Eye (tissue), 1 donor: ENCODE measurements around the gene SDF2L1.

Experiments
- DNase-seq: peaks from one replicate; pipeline ENCODE4 v3.0.0-alpha.2; 2015

Gene SDF2L1

DNA sequence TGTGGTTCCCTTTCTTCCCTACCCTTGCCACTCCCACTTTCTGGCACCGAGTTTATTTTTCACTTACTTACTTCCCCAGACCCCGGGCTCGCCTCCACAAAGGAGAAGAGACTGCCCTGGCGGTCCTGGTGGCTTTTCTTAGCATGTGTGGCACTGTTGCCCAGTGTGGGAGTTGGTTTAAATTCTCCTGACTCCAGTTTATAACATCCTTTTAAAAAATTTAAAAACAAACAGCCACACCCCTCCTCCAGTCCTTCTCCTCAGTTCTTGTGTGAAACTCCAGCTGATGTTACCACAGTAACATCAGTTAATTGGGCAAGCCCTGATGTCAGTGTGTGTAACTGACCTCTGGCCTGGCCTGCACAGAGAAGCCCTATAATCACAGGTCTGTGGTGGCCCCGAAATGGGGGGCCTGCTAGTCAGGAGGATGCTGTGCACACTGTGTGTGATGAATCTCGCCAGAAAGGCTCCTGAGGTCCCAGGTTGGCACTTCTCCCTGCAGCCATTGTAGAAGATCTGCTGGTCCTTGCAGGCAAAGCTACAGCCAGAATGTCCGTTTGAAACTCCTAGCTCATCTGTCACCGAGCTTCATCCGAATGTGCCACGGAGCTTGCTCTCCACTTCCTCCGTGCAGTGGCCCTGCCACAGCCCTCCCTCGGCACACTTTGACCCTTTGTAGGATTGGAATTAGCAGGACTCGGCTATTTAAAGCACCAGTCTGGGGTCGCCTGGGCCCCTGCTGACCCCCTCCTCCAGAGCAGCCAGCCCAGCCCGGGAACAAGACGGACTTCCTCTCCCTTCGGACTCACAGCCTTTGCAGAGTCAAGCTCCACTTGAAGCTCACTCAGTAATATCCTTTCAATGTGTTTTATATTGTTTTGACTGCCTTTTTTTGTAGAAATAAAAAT lies 19.8 kb upstream of the SDF2L1 start:
- no peak for DNase-seq

- DNase-seq = no peak
Measured at GRCh38 chr22:21622919-21623647, 19.0 kb upstream of the SDF2L1 start.

GRCh38 chr22:21623648-21623970 lies 18.5 kb upstream of the SDF2L1 start:
- no peak for DNase-seq

DNA sequence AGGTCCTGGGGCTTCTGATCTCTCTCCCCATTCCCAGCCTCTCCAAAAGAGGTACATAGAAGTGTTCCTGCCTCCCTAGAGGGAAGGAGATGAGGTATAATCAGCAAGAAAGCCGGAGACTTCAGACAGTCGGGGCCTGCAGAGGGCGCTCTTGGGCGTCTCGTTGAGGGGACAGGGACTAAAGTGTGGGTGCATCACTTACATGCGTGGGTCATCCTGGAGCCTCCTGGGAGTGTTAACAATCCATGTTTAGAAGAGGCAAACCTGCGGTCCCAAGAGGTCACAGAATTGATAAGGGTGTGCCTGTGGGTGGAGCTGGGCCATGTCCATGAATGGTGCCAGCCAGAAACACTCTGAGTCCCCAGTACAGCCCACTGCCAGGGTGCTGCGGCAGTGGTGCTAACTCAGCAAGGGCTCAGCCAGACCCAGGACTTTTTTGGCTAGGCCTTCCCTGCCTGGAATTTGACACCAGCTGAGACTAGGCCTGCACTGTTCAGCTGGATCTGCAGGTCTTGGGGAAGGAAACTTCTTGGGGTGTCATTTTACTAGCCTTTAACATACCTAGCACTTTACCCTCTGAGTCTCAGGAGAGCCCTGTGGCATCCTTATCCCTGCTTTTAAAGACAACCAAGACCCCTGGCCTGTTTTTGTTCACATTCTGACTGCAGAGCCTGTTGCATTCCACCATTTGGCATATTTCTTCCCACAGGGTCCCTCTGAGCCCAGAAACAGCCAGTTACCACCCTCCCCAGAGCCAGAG lies 17.8 kb upstream of the SDF2L1 start:
- peak; percentile 31 for DNase-seq

DNA sequence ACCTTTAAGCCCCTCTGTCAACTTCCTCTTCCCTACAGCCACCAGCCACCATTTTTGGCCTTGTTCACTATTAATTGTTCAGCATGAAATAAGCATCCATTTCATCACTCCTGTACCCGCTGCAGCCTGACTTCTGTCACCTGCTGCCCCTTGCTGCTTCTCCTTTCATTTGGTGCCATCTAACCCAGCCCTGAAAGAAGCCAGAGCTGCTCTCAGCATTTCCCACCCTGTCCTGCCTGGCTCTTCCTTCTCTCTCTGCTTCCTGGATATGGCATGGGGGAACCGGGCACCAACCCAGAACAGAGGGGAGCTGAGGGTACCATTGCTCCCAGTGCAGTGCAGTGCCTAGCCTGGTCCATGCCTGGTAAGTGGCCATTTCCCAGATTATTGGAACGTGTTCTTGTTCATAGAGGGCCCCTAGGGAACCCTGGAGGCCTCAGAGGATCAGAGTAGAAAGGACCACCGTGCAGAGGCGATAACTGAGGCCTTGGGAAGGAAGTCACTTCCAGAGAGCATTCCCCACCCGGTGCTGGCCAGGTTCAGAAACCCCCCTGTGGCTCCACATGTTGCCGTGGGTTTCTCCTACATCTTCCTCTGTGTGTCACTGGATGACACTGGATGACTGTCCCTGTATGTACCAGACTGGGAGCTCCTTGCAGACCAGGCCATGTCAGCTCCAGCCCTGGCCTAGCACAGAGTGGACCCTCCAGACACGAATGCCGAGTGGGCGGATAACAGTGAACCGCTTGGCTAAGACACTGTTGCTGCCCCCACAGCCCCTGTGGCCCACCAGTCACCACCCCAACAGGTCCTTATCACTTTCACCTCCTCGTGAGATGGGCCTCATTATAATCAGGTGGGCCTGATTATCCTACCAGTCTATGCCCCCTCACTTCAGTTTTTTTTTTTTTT lies 17.0 kb upstream of the SDF2L1 start:
- DNase-seq = no peak

GRCh38 chr22:21626073-21626734 lies 15.9 kb upstream of the SDF2L1 start:
- DNase-seq = no peak

GRCh38 chr22:21626735-21627469 lies 15.2 kb upstream of the SDF2L1 start:
- DNase-seq = no peak

DNA sequence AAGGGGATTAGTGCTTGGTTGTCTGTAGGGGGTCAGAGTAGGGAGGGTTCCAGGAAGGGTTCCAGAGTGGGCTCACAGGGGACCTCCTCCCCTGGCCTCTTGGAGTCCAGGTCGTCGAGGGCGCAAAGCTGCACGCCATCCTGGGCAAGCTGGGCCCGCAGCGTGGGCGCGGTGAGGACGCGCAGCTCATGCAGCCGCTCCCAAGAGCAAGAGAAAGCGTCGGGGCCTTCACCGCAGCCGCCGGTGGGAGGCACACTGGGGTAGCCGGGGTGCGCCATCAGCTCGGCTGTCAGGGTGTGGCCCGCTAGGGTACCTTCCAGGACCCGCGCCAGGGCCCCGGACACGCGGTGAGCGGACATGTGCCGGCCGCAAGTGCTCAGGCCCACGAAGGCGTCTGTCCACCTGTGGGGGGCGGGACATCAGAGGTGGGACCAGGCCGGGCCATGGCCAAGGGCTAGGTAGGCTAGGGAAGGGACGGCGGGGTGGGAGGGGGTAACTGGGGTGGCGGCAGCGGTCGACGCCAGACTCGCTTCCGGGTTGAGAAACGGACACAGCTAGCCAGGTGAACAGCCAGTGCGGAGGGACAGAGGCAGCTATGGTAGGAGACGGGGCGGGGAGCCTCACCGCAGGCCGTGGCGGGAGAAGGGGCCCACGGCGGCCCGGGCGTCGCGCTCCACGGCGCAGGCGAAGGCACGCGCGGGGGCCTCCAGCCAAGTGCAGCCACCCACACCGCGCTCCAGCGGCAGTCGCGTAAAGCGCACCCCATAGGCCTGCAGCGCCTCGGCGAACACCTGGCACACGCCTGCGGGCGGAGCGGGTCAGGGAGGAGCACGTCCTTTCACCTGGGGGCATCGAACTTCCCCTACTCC lies 13.5 kb upstream of the SDF2L1 start:
- DNase-seq = no peak

DNA sequence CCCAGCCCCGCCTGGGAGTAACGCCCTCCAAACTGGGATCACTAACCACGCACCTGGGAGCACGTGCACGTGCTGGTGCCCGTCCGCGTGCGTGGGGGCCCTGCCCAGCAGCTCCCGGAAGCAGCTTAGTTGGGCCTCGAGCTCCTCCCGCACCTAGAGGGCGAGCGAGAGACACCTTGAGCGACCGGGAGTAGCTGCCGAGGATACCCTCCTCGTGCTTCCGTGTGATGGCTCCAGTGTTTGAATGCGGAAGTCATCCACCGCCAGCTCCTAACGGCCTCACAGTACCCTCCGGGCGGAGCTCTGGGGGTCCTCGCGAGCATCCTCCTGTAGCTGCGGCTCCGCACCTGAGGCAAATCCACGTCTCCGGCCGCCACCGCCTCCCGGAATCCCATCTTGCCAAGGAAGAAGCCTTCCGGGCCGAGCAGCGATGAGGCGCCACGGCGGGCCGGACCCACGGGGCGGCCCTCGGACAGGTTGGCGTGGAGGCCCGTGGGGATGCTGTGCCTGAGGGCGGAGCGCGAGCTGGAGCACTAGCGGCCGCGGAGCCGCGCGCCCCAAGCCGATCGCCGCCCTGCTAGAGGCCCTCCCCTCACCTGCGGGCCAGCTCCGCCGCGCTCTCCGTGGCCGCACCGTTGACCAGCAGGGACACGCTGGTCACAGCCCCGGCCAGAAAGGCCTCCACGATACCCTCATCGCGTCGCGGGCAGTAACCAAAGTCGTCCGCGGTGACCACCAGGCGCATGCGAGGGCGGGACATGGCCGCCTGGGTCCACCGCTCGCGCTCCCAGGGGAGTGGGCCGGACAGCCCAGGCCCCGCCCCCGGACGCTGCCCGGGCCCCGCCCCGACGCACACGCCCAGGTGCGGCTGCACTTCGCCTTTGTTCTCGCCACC lies 12.6 kb upstream of the SDF2L1 start, which contains the start of gene YDJC:
Gene YDJC (minus strand): TSS at position 768 of the 895 bp plus-strand sequence. CDS start 8 bp downstream, at position 760.
- DNase-seq = peak; percentile 97

DNA sequence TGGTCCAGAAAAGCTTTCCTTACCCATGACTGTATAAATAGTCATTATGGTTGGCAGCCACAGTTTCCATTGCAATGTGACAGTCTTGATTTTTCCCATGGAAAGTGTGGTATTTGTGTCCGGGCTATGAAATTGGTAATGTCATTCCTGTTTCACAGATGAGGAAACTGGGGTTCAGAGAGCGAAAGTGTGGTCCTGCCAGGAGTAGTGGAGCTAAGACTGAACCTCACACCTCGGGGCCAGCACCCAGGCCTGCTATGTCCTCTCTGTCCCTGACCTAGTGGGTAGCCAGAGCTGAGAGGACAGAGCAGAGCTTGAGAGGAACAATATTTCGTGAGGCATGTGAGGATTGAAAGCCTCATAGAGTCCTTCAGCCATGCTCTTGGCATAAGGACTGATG lies 11.1 kb upstream of the SDF2L1 start:
- DNase-seq = no peak

DNA sequence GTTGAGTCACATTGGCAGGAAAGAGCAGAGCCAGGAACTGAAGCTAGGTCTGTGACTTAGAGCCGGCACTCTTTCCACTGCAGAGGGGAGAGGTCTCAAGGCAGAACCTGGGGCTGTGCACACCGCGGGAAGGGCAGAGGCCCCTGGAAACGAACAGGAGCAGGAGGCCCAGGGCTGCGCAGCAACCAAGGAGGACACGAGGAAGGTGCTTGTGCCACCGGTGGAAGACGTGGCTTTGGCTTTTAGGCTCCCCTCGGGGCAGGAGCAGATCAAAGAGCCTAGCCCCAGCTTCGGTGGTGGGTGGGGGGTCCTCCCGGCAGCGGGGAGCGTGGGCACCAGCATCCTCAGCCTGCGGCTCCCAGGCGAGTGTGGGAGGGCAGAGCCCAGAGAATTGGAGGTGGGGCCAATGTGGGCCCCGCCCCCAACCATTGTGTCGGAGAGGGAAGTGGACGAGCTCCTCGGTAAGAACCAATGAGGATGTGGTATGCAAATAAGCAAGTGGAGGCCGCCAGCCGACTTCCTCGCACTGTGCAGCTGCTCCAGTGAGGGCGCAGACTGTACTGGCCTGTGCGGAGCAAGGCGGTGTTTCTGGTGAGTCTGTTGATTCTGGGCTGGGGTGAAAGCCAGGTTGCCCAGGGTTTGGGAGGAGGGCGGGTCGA lies 9.7 kb upstream of the SDF2L1 start, which contains the start of gene CCDC116:
Gene CCDC116 (plus strand): TSS at position 524 of the 659 bp plus-strand sequence. CDS start 422 bp downstream, outside the sequence.
- DNase-seq = no peak

DNA sequence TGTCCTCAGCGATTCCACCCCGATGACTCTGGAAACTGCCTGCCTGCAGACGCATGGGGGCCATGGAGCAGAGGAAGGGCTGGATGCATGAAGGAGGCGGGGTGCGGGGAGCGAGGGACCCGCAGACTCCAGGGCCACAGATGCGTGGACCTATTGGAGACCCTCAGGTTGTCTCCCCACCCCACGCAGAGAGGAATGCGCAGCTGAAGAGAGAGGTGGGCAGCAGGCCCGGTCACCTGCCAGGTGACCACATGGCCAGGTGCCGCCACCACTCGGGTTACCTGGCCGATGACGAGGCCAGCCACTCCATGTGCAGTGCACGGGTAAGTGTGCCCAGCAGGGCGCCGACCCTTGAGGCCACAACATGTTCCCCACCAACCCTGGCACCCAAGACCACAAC lies 9.2 kb upstream of the SDF2L1 start:
- DNase-seq = no peak

GRCh38 chr22:21633481-21633880 lies 8.6 kb upstream of the SDF2L1 start:
- no peak for DNase-seq

GRCh38 chr22:21634081-21634480 lies 8.0 kb upstream of the SDF2L1 start:
- no peak for DNase-seq

DNA sequence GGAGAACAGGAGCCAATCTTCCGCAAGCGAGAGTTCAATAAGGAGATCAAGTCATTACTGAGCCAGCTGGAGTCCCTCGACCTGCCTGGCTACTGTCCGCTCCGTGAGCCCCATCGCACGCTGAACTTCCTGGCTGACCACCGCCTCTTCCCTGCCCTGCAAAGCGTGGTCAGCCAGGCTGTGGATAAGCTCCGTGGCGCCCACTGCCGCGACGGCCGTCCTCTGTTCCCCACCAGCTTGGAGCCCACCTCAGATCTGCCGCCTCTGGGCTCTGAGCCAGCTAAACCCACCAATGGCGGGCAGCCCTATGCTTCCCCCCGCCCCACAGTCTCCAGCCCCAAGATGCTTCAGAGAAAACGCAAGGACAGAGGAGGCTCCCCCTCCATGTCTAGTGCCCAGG lies 7.3 kb upstream of the SDF2L1 start:
- DNase-seq = no peak

GRCh38 chr22:21635771-21636510 lies 6.2 kb upstream of the SDF2L1 start:
- no peak for DNase-seq

DNA sequence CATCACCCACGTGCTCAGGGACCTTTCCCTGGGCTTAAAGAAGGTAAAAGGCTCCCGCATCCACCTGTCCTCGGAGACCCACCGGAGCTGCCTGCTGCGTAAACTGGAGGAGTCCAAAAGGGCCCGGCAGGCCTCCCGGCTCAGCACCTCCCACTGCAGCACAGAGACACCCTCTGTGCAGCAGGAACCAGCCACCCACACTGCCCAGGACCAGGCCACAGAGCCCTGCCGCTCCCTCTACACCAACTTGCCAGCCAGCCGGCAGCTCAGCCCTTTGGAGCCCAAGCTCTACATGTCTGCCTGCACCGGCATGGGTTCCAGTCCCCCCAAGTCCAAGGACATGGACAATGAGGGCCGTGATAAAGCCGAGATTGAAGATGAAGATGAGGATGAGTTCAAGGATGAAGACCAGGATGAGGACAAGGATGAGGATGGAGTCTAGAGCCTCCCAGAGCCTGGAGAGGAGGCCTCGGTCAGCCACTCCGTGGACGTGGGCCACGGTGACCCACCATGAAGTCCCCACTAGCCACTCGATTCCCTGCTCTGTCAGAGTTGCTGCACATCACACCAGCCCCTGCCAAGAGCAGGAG lies 5.4 kb upstream of the SDF2L1 start:
- DNase-seq = no peak
